Neural cell (in vitro differentiated cells): ENCODE results near the gene TFR2. TPM values are rescaled to one million over a fixed set of nuclear protein-coding genes. Genes with fewer than 3 reads are reported as not detected.

Experiments used
- H2AFZ ChIP-seq: fragments of 200-600, 300-800 bp; sonication (generic), shearing (Covaris generic); 2 replicates; pipeline ENCODE4 v1.6.0; 2014; ENCODE audit warnings: low read depth, mild to moderate bottlenecking, antibody characterized with exemption, low read length, moderate library complexity
- H3F3A ChIP-seq: fragments of 200-600 bp; shearing (Covaris generic); 2 replicates; pipeline ENCODE4 v1.6.1; 2016; ENCODE audit warnings: mild to moderate bottlenecking, moderate library complexity, mixed read lengths, antibody characterized with exemption, low read length; ENCODE audit not compliant: insufficient read depth, poor library complexity, severe bottlenecking
- H3K27ac ChIP-seq: fragments of 200-600, 300-800 bp; sonication (generic), shearing (Covaris generic); 2 replicates; pipeline ENCODE4 v1.5.1; 2014; ENCODE audit warnings: mild to moderate bottlenecking, low read length, moderate library complexity
- H3K27me3 ChIP-seq: fragments of 300-800, 200-600 bp; sonication (generic), shearing (Covaris generic); 2 replicates; pipeline ENCODE4 v1.6.0; 2014; ENCODE audit warnings: mild to moderate bottlenecking, low read depth, low read length, moderate library complexity; ENCODE audit not compliant: insufficient read depth
- H3K36me3 ChIP-seq: fragments of 300-800, 200-600 bp; sonication (generic), shearing (Covaris generic); 2 replicates; pipeline ENCODE4 v1.5.1; 2014; ENCODE audit warnings: mild to moderate bottlenecking, antibody characterized with exemption, low read length, moderate library complexity; ENCODE audit not compliant: insufficient read depth
- H3K4me2 ChIP-seq: fragments of 300-800, 200-600 bp; sonication (generic), shearing (Covaris generic); 2 replicates; pipeline ENCODE4 v1.6.0; 2014; ENCODE audit warnings: mild to moderate bottlenecking, low read length
- H3K4me3 ChIP-seq: fragments of 300-800, 200-600 bp; sonication (generic), shearing (Covaris generic); 2 replicates; pipeline ENCODE4 v1.5.1; 2014; ENCODE audit warnings: mild to moderate bottlenecking, low read length, moderate library complexity
- H3K79me2 ChIP-seq: fragments of 200-600 bp; shearing (Covaris generic); replicated peaks from 2 replicates; pipeline ENCODE4 v1.6.0; 2014; ENCODE audit warnings: mild to moderate bottlenecking, low read length, moderate library complexity; ENCODE audit not compliant: insufficient read depth
- H3K9ac ChIP-seq: fragments of 300-800, 200-600 bp; sonication (generic), shearing (Covaris generic); 2 replicates; pipeline ENCODE4 v1.6.1; 2016; ENCODE audit warnings: mild to moderate bottlenecking, low read length, mixed read lengths
- H3K9me2 ChIP-seq: fragments of 200-600 bp; shearing (Covaris generic); 2 replicates; pipeline ENCODE4 v1.6.1; 2016; ENCODE audit warnings: mild to moderate bottlenecking, low read length, mixed read lengths; ENCODE audit not compliant: insufficient read depth
- H3K9me3 ChIP-seq: fragments of 200-600, 300-800 bp; sonication (generic), shearing (Covaris generic); 2 replicates; pipeline ENCODE4 v1.6.1; 2016; ENCODE audit warnings: mild to moderate bottlenecking, mixed run types, low read length, moderate library complexity, mixed read lengths
- H4K20me1 ChIP-seq: fragments of 200-600 bp; shearing (Covaris generic); 2 replicates; pipeline ENCODE4 v1.6.1; 2016; ENCODE audit warnings: mild to moderate bottlenecking, mixed run types; ENCODE audit not compliant: insufficient read depth
- EP300 ChIP-seq: fragments of 450-650 bp; conservative IDR thresholded peaks from 2 replicates; pipeline ENCODE4 v1.6.1; 2014; ENCODE audit warnings: antibody characterized with exemption, mild to moderate bottlenecking, moderate library complexity; ENCODE audit not compliant: poor library complexity, severe bottlenecking
- EZH2 ChIP-seq: fragments of 200-600, 300-800 bp; shearing (Covaris generic), sonication (generic); IDR thresholded peaks from 2 replicates; pipeline ENCODE4 v1.6.1; 2014; ENCODE audit warnings: antibody characterized with exemption, low read length, borderline replicate concordance, mild to moderate bottlenecking; ENCODE audit not compliant: insufficient read depth, poor library complexity, severe bottlenecking
- MXI1 ChIP-seq: fragments of 450-650 bp; conservative IDR thresholded peaks from 2 replicates; pipeline ENCODE4 v1.6.1; 2014; ENCODE audit warnings: antibody characterized with exemption, mild to moderate bottlenecking; ENCODE audit not compliant: poor library complexity, severe bottlenecking
- POLR2AphosphoS5 ChIP-seq: IDR thresholded peaks from 2 replicates; pipeline ENCODE4 v1.6.1; 2012
- RAD21 ChIP-seq: fragments of 450-650 bp; conservative IDR thresholded peaks from 2 replicates; pipeline ENCODE4 v1.6.1; 2014; ENCODE audit warnings: antibody characterized with exemption, mild to moderate bottlenecking, moderate library complexity
- REST ChIP-seq: IDR thresholded peaks from 2 replicates; pipeline ENCODE4 v1.6.1; 2012; ENCODE audit warnings: borderline replicate concordance
- SMC3 ChIP-seq: fragments of 450-650 bp; conservative IDR thresholded peaks from 2 replicates; pipeline ENCODE4 v1.6.1; 2014; ENCODE audit warnings: antibody characterized with exemption, mild to moderate bottlenecking, moderate library complexity; ENCODE audit not compliant: poor library complexity
- TAF1 ChIP-seq: IDR thresholded peaks from 2 replicates; pipeline ENCODE4 v1.6.1; 2012; ENCODE audit warnings: low read depth
- polyA plus RNA-seq: library from polyadenylated mRNA; depleted of rRNA; stranded (reverse); fragments of >200 nt; gene quantifications from 2 replicates; pipeline ENCODE4 v1.2.3, GENCODE V29; 2014
- TF ChIP-seq, protein P1 (sequence below): fragments of 450-650 bp; IDR thresholded peaks from 2 replicates; pipeline ENCODE4 v1.5.1; 2014; ENCODE audit warnings: antibody characterized with exemption, mild to moderate bottlenecking, moderate library complexity; ENCODE audit not compliant: poor library complexity, severe bottlenecking

Gene TFR2
- polyA plus RNA-seq, 1 donor from 2014 or later: 21.0 TPM

DNA sequence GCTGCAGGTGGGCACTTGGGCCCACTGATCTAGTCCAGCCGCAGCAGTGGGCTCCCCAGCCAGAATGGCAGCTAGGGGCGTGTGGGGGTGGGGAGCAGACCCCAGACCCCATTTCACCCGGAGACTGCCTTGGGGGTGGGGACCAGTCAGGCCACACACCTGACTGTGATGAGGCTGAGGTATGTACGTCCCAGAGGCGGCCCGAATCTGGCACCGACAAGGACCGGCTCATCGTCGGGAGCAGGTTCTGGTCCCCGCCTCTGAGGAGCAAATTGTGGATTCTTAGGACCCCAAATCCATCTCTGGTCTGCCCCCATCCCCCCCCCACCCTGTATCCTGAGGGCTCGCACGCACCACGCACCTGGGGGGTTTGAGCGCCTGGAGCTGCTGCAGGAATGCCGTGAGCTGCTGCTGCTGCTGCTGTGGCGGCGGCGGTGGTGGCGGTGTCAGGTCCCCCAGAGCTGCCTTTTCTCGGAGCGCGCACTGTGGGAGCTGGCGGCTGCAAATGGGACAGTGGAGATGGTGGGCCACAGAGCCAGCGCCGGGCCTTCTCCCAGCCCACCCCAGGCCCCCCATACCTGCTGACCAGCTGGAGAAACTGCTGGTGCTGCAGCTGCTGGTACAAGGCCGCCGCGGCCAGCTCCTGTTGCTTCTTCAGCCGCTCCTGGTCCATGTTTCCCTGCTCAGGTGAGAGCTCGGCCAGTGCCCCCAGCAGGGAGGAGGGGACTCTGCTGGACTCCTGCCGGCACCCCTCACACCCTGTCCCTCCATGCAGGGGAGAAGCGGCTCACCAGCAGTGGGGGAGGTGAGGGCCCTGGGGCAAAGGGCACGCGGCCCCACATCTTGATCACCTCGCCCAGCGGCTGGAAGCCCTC is 42.5 kb upstream of the TFR2 start:
- Histone ChIP-seq H3K79me2 (peaks cover 5% of the 10 kb centered on the region), H3K9me2 (no peaks in the 10 kb centered on the region), H3K4me3 (no peak overlapping the region), H2AFZ (no peak overlapping the region), H3K9ac (no peak overlapping the region), H3F3A (no peaks in the 10 kb centered on the region), H3K4me2 (no peak overlapping the region), H3K9me3 (no peaks in the 10 kb centered on the region), H3K27ac (no peak overlapping the region), H3K27me3 (no peaks in the 10 kb centered on the region), H3K36me3 (no peaks in the 10 kb centered on the region), H4K20me1 (no peaks in the 10 kb centered on the region)
- no peak for TF ChIP-seq TAF1

GRCh38 chr7:100682991-100683658 is 41.8 kb upstream of the TFR2 start:
- H3K27me3 ChIP-seq: no peaks in the 10 kb centered on the region
- H3F3A ChIP-seq: no peaks in the 10 kb centered on the region
- H3K27ac ChIP-seq: no peak overlapping the region
- H3K9me3 ChIP-seq: no peaks in the 10 kb centered on the region
- H3K9ac ChIP-seq: no peak overlapping the region
- no peak overlapping the region for H3K4me2 ChIP-seq
- no peaks in the 10 kb centered on the region for H3K79me2 ChIP-seq
- no peaks in the 10 kb centered on the region for H3K9me2 ChIP-seq
- H3K36me3 ChIP-seq: no peaks in the 10 kb centered on the region
- H4K20me1 ChIP-seq: no peaks in the 10 kb centered on the region
- H3K4me3 ChIP-seq: no peak overlapping the region
- no peak for TF ChIP-seq EZH2
- no peak for TF ChIP-seq REST
- no peak for TF ChIP-seq TAF1
- TF ChIP-seq EP300: no peak
- TF ChIP-seq RAD21: no peak
- TF ChIP-seq POLR2AphosphoS5: no peak
- no peak for TF ChIP-seq SMC3
- no peak for TF ChIP-seq MXI1
- TF ChIP-seq, protein P1, sequence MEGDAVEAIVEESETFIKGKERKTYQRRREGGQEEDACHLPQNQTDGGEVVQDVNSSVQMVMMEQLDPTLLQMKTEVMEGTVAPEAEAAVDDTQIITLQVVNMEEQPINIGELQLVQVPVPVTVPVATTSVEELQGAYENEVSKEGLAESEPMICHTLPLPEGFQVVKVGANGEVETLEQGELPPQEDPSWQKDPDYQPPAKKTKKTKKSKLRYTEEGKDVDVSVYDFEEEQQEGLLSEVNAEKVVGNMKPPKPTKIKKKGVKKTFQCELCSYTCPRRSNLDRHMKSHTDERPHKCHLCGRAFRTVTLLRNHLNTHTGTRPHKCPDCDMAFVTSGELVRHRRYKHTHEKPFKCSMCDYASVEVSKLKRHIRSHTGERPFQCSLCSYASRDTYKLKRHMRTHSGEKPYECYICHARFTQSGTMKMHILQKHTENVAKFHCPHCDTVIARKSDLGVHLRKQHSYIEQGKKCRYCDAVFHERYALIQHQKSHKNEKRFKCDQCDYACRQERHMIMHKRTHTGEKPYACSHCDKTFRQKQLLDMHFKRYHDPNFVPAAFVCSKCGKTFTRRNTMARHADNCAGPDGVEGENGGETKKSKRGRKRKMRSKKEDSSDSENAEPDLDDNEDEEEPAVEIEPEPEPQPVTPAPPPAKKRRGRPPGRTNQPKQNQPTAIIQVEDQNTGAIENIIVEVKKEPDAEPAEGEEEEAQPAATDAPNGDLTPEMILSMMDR: no peak
- no peak overlapping the region for H2AFZ ChIP-seq
